Stimulated activated CD8-positive, alpha-beta memory T cell treated with anti-CD3 and anti-CD28 coated beads, Interleukin-4, amount 100 ng/mL, for 48 hours (primary cell): ENCODE results near the gene SLC25A38.

Experiments used
- DNase-seq: peaks from one replicate; pipeline ENCODE4 v3.0.0-alpha.2; 2020

The SLC25A38 gene

DNA sequence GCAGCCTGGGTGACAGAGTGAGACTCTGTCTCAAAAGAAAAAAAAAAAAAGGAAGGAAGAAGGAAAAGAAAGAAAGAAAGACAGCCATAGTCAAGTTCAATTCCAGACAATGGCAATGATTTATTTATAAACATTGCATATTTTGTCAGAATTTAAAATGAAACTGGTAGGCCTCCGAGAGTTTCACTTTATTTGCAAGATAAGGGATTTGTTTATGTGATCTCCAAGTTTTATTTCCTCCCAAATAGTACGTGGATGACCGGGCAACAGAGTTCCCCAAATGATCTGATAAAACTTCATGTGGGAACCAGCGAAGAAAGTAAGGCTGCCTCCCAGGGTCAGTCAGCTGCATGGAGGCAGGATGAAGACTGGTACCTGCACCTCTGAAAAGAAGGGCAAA, 55.7 kb downstream of the SLC25A38 start:
- DNase-seq = no peak

DNA sequence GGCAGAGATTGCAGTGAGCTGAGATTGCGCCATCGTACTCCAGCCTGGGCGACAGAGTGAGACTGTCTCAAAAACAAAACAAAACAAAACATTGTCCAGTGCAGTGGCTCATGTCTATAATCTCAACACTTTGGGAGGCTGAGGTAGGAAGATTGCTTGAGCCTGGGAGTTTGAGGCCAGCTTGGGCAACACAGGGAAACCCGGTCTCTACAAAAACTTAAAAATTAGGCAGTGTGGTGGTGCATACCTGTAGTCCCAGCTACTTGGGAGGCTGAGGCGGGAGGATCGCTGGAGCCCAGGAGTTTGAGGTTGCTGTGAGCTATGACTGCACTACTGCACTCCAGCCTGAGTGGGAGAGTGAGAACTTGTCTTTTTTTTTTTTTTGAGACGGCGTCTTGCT, 57.1 kb downstream of the SLC25A38 start:
- no peak for DNase-seq

DNA sequence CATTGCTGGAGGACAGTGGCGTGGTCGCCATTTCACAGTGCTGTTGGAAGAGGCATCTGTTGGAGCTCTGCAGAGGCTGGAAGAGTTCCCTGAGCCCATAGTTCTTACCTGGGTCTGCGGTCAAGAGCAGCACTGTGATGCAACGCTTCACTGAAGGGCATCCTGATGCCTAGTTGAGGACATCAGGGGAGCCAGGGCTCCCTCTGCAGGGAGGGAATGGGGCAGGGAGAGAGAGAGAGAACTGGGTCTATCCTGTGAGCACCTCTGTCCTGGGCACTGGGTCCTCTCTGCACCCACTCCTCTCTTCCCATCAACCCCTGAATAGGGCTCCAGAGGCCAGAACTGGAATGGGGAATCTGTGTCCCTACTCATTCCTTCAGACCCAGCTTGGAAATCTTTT, 60.4 kb downstream of the SLC25A38 start:
- DNase-seq = no peak

DNA sequence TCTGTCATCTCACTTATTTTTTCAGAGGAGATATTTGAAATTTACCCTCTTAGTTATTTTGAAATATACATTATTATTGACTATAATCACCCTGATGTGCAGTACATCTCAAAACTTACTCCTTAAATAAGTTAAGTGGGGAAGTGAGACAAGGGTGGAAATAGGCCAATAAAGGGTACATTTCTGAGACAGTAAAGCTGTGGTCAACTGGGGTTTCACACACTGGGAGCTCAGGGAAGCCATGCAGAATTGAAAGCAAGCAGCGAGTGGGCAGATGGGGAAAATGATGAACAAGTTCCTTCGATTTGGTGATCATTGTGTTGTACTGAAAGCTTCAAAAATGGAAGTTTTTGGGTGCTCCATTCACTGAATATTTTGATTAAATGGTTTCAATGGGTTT, 62.8 kb downstream of the SLC25A38 start:
- DNase-seq = no peak

DNA sequence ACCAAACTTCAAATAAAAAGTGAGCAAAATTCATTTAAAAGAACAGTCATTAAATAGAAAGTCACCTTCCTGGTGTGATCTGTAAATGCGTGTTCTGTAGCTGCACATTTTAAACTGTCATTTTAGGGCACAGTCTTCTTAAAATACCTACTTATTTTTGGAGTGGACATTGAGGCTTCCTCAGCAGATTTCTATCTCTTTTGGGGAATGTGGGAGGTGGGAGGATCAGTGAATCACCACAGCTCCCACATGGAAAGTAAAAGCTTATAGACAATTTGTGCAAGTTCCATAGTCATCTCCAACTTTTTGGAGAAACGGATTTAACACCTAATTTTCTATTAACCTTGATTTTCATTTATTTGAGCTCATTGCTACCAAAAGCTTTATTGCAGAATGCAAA, 63.3 kb downstream of the SLC25A38 start:
- DNase-seq = no peak
